GM21367 (cell line): ENCODE results near the gene LSM2.

Experiments
- ATAC-seq: cut with Tn5 transposase; IDR thresholded peaks from one replicate; pipeline ENCODE4 v1.9.1; 2021; ENCODE audit not compliant: unreplicated experiment

Gene LSM2

DNA sequence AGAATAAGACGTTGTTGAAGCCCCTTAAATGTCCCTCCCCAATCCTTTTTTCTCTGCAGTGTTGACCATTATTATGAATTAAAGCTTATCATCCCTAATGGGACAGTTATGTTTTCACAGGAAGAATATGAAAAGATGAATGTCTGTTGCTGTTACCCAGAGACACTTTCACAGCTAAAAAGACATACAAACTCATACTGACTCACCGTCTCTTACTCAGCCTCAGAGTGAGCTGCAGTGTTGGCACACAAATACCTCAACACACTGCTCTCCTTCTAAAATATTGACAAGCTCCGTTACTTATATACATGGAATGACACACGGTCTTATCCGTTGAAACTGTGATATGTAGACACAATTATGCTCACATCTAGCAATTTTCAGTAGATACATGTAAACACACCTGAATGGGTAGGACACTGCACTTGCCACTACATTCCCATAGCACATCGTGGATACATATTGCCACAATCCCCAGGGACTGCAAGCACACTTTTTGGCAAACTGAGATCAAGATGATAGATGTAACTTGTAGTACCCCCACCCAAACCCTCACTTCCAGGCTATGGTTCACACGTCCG lies 53.9 kb downstream of the LSM2 start:
- ATAC-seq, result no peak

- ATAC-seq, result no peak
Measured at GRCh38 chr6:31750411-31751022, 56.2 kb downstream of the LSM2 start.

DNA sequence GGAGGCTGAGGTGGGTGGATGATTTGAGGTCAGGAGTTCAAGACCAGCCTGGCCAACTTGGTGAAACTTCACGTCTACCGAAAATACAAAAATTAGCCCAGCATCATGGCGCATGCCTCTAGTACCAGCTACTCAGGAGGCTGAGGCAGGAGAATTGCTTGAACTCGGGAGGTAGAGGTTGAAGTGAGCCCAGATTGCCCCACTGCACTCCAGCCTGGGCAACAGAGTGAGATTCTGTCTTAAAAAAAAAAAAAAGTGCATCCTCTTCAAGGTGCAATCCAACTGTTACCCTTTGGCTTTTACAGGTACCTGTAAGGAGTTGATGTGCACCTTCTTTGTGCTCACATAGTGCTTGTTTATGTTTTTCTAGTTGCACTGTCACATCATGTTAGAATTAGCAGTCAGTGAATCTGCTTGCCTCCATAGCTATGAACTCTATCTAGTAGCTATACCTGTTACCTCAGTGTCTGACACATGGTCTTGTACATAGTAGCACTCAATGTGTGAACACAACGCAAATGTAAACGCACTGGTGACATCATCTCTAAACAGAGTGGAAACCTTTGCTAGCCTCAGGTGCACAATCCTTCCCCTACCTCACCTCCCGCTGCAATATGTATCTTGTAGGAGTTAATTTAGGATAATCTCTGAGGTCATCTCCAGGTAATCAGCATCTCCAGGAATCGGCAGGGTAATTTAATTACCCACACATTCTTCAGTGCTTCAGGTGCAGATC lies 57.3 kb downstream of the LSM2 start:
- ATAC-seq, result no peak
